Gastroesophageal sphincter (tissue), 3 donors: Measurements from ENCODE around the gene TBC1D1.

Source experiments
- CTCF ChIP-seq, 4 experiments: fragments of 200-600 bp in 2 of 4; fragments of 450-650 bp in 2 of 4; sonication (generic) in 1 of 4; IDR thresholded peaks; one replicate each; pipeline ENCODE4 v1.5.1; 2017 to 2019; ENCODE audit warnings: antibody characterized with exemption in 4 of 4, mild to moderate bottlenecking in 2 of 4, moderate library complexity in 2 of 4
- POLR2A ChIP-seq, 2 donors: fragments of 450-650 bp; IDR thresholded peaks; one replicate each; pipeline ENCODE4 v1.6.1; 2017; ENCODE audit warnings: antibody characterized with exemption in 2 of 2, mild to moderate bottlenecking in 2 of 2, moderate library complexity in 1 of 2

GRCh38 chr4:37885496-37885895, 5.4 kb upstream of the TBC1D1 start:
- TF ChIP-seq POLR2A (IDR thresholded peaks at IDR 0.05) (no peak), CTCF (IDR thresholded peaks at IDR 0.05) (no peak)
